ENCODE measurements around the gene TRPV4. TPM values are rescaled to one million over a fixed set of nuclear protein-coding genes. Genes with fewer than 3 reads are reported as not detected.

Gene TRPV4
- polyA plus RNA-seq, 1 of the 3 experiments (the other 2 are of a cell fraction): 5.2 TPM

GRCh38 chr12:109839444-109839843, 6.2 kb upstream of the TRPV4 start:
- WGBS (ENCODE audit: low lambda C conversion rate): 66% methylated on average over 6 of the region's 6 CpGs
- Histone ChIP-seq H3K4me3 (ENCODE audit: low read depth in 2 of 2, low read length in 1 of 2) (no peak overlapping the region), H2AFZ (ENCODE audit: low read depth) (no peak overlapping the region), H3K9me3 (no peaks in the 10 kb centered on the region), H3K36me3 (replicated peaks in 1 of 2; ENCODE audit: control insufficient read depth in 1 of 2, insufficient read depth in 2 of 2, low read length in 1 of 2) (no peaks in the 10 kb centered on the region), H3K9ac (no peak overlapping the region), H4K20me1 (ENCODE audit: insufficient read depth) (no peaks in the 10 kb centered on the region), H3K79me2 (ENCODE audit: insufficient read depth) (no peaks in the 10 kb centered on the region), H3F3A (replicated peaks; ENCODE audit: insufficient read depth) (peaks cover 7% of the 10 kb centered on the region), H3K9me2 (no peaks in the 10 kb centered on the region), H3K4me1 (ENCODE audit: control insufficient read depth in 1 of 2, insufficient read depth in 2 of 2, low read depth in 1 of 2, low read length in 1 of 2) (no peaks in the 10 kb centered on the region; a peak in 1 of 4 replicates), H3K4me2 (no peak overlapping the region), H3K27ac (ENCODE audit: low read depth in 2 of 2, low read length in 1 of 2) (no peak overlapping the region), H3K27me3 (ENCODE audit: insufficient read depth) (no peaks in the 10 kb centered on the region)
- CTCF ChIA-PET: interaction anchor here (2.0 to 8.3 kb wide), 2 partner anchors 14 to 34 kb away, joined by 8 to 89 read pairs; no protein-coding TSS in a partner anchor
- POLR2A ChIA-PET: interaction anchor here (0.6 kb wide), 1 partner anchor 629 kb away, joined by 3 read pairs; the partner anchor contains the start of gene GPN3
- DNase-seq: no peak
- no peak for TF ChIP-seq EP300 (IDR thresholded peaks at IDR 0.05; ENCODE audit: borderline replicate concordance in 1 of 2, low read depth in 1 of 2, low read length in 1 of 2)
- no peak for TF ChIP-seq ZBTB33 (IDR thresholded peaks at IDR 0.05; ENCODE audit: borderline replicate concordance, low read depth)
- no peak for TF ChIP-seq FOXJ3 (CRISPR knock-in tag; IDR thresholded peaks at IDR 0.05)
- TF ChIP-seq FOXM1 (IDR thresholded peaks at IDR 0.05; ENCODE audit: low read depth): no peak
- no peak for TF ChIP-seq JUND (IDR thresholded peaks at IDR 0.05)
- no peak for TF ChIP-seq NFIC (IDR thresholded peaks at IDR 0.05; ENCODE audit: borderline replicate concordance)
- no peak for TF ChIP-seq TCF12 (IDR thresholded peaks at IDR 0.05)
- no peak for TF ChIP-seq GATA2 (CRISPR knock-in tag; IDR thresholded peaks at IDR 0.05)
- TF ChIP-seq REST (IDR thresholded peaks at IDR 0.05; ENCODE audit: low read depth, low read length): no peak
- TF ChIP-seq IRF3 (IDR thresholded peaks at IDR 0.05; ENCODE audit: low read depth, low read length): no peak
- TF ChIP-seq TEAD4 (IDR thresholded peaks at IDR 0.05; ENCODE audit: borderline replicate concordance, insufficient read depth): no peak
- TF ChIP-seq PBX3 (IDR thresholded peaks at IDR 0.05): no peak
- no peak for TF ChIP-seq CTCF (IDR thresholded peaks at IDR 0.05)
